K562 (cell line): Measurements from ENCODE around the gene GPATCH2. TPM values are rescaled to one million over a fixed set of nuclear protein-coding genes. Genes with fewer than 3 reads are reported as not detected.

ENCODE experiments used
- ATAC-seq: fragments of 200-7000 bp; cut with Tn5 transposase; 3 replicates; pipeline ENCODE4 v1.9.1; 2020; ENCODE audit warnings: moderate library complexity
- BruUV-seq: library from RNA; stranded (reverse); fragments of 400-500 nt; replicated peaks from 2 replicates; lab custom pipeline; 2021; lab: Mats Ljungman, UMichigan
- CTCF ChIA-PET: fragments of 300-600 bp; formaldehyde crosslinking; extraction: SDS; loops from one replicate; lab custom pipeline; 2021; ENCODE audit warnings: low intra/inter-chr PET ratio; lab: Yijun Ruan, JAX
- POLR2A ChIA-PET: fragments of 300-600, 350-650 bp; sonication (Branson Sonifier 250); formaldehyde crosslinking; extraction: SDS; loops from one replicate; lab custom pipeline; 2021; ENCODE audit warnings: antibody characterized with exemption, inconsistent platforms; lab: Yijun Ruan, JAX
- DNase-seq, 4 experiments: peaks; one replicate each; pipeline versions ENCODE4 v3.0.0 to v3.0.0-alpha.2; 2011 to 2018; ENCODE audit warnings: low spot score in 3 of 4, mixed read lengths in 3 of 4; ENCODE audit errors: extremely low read depth in 1 of 4
- FAIRE-seq: peaks from 2 replicates; lab custom pipeline; 2011; peaks lifted over from hg19 to GRCh38; lab: Jason Lieb, UNC
- H2AFZ ChIP-seq: 2 replicates; pipeline ENCODE4 v1.6.0; 2011; ENCODE audit warnings: low read depth, low read length, control low read depth, inconsistent platforms
- H3K27ac ChIP-seq: fragments of 200-600 bp; 3 replicates; pipeline ENCODE4 v1.8.0; 2011; ENCODE audit warnings: low read depth, mild to moderate bottlenecking, control low read depth, inconsistent platforms, low read length, moderate library complexity, mixed read lengths; ENCODE audit errors: extremely low read depth
- H3K27me3 ChIP-seq, 2 experiments: fragments of 300-600 bp in 1 of 2; 2 replicates in 1 of 2; 3 replicates in 1 of 2; pipeline versions ENCODE4 v1.6.0 to v1.8.0; 2011; ENCODE audit warnings: inconsistent platforms in 2 of 2, low read length in 2 of 2, mild to moderate bottlenecking in 1 of 2, mixed read lengths in 1 of 2, moderate library complexity in 1 of 2; ENCODE audit not compliant: control insufficient read depth in 2 of 2, insufficient read depth in 2 of 2
- H3K36me3 ChIP-seq: fragments of 300-600 bp; 3 replicates; pipeline ENCODE4 v1.8.0; 2011; ENCODE audit warnings: mild to moderate bottlenecking, low read length, inconsistent platforms; ENCODE audit not compliant: control insufficient read depth, insufficient read depth
- H3K4me1 ChIP-seq, 2 experiments: fragments of 200-600 bp in 1 of 2; replicated peaks in 1 of 2; 2 replicates in 1 of 2; 3 replicates in 1 of 2; pipeline versions ENCODE4 v1.5.1 to v1.8.0; 2011; ENCODE audit warnings: inconsistent platforms in 2 of 2, low read length in 2 of 2, mild to moderate bottlenecking in 1 of 2, mixed read lengths in 1 of 2, moderate library complexity in 1 of 2; ENCODE audit not compliant: control insufficient read depth in 2 of 2, insufficient read depth in 2 of 2
- H3K4me2 ChIP-seq: 2 replicates; pipeline ENCODE4 v1.6.1; 2011; ENCODE audit warnings: low read length, control low read depth, inconsistent platforms, mixed read lengths; ENCODE audit not compliant: insufficient read depth
- H3K4me3 ChIP-seq: fragments of 200-600 bp; sonication (generic), shearing (Covaris generic); 2 replicates; pipeline ENCODE4 v1.5.1; 2016; ENCODE audit warnings: control low read depth, inconsistent platforms
- H3K79me2 ChIP-seq: fragments of 200-600 bp; 3 replicates; pipeline ENCODE4 v1.8.0; 2011; ENCODE audit warnings: low read length, inconsistent platforms; ENCODE audit not compliant: control insufficient read depth, insufficient read depth
- H3K9ac ChIP-seq, 2 experiments: 2 replicates each; pipeline versions ENCODE4 v1.6.0 to v1.6.1; 2011; ENCODE audit warnings: low read depth in 2 of 2, low read length in 2 of 2, control low read depth in 1 of 2, inconsistent platforms in 1 of 2, mild to moderate bottlenecking in 1 of 2, mixed read lengths in 1 of 2; ENCODE audit not compliant: insufficient read depth in 1 of 2
- H3K9me1 ChIP-seq: one replicate; pipeline ENCODE4 v1.6.0; 2011; ENCODE audit warnings: inconsistent platforms, mild to moderate bottlenecking, low read length, moderate library complexity; ENCODE audit not compliant: control insufficient read depth, insufficient read depth
- H3K9me3 ChIP-seq: replicated peaks from 2 replicates; pipeline ENCODE4 v1.5.1; 2011; ENCODE audit warnings: low read depth, low read length, inconsistent platforms; ENCODE audit not compliant: control insufficient read depth, insufficient read depth
- H4K20me1 ChIP-seq: replicated peaks from 2 replicates; pipeline ENCODE4 v1.6.1; 2011; ENCODE audit warnings: low read length, inconsistent platforms, mixed read lengths; ENCODE audit not compliant: control insufficient read depth, insufficient read depth
- CHD2 ChIP-seq: IDR thresholded peaks from 2 replicates; pipeline ENCODE4 v1.6.1; 2011; ENCODE audit warnings: low read depth, low read length
- ELF1 ChIP-seq: fragments of 200-800 bp; sonication (Bioruptor generic); IDR thresholded peaks from 2 replicates; pipeline ENCODE4 v1.6.1; 2016; ENCODE audit warnings: missing genetic modification characterization, missing compliant biosample characterization
- FOXK2 ChIP-seq, 2 experiments: fragments of 450-650 bp; IDR thresholded peaks in 1 of 2; conservative IDR thresholded peaks in 1 of 2; 2 replicates each; pipeline ENCODE4 v1.6.1; 2016; ENCODE audit warnings: low read depth in 2 of 2, mild to moderate bottlenecking in 1 of 2
- LARP7 ChIP-seq: fragments of 450-650 bp; IDR thresholded peaks from 2 replicates; pipeline ENCODE4 v1.6.1; 2016
- LEF1 ChIP-seq: fragments of 450-650 bp; IDR thresholded peaks from 2 replicates; pipeline ENCODE4 v1.6.1; 2016; ENCODE audit warnings: mild to moderate bottlenecking
- MBD1 ChIP-seq: fragments of 250-450 bp; sonication (Bioruptor Pico); IDR thresholded peaks from 2 replicates; pipeline ENCODE4 v1.8.0; 2022; ENCODE audit warnings: inconsistent platforms
- MTA2 ChIP-seq: fragments of 450-650 bp; IDR thresholded peaks from 2 replicates; pipeline ENCODE4 v1.6.1; 2016; ENCODE audit warnings: low read depth
- MTF1 ChIP-seq: fragments of 250-450 bp; sonication (Bioruptor Pico); IDR thresholded peaks from 2 replicates; pipeline ENCODE4 v1.9.0; 2021; ENCODE audit warnings: moderate library complexity, mild to moderate bottlenecking, inconsistent platforms, borderline replicate concordance
- NCOR1 ChIP-seq: fragments of 450-650 bp; IDR thresholded peaks from 2 replicates; pipeline ENCODE4 v1.6.1; 2016; ENCODE audit warnings: mild to moderate bottlenecking, moderate library complexity
- NFE2 ChIP-seq: IDR thresholded peaks from 2 replicates; pipeline ENCODE4 v1.6.1; 2014; ENCODE audit warnings: antibody characterized with exemption, low read depth
- PATZ1 ChIP-seq: fragments of 250-450 bp; sonication (Bioruptor Pico); IDR thresholded peaks from 2 replicates; pipeline ENCODE4 v1.5.0; 2020; ENCODE audit warnings: mild to moderate bottlenecking, borderline replicate concordance
- PHF20 ChIP-seq: fragments of 450-650 bp; IDR thresholded peaks from 2 replicates; pipeline ENCODE4 v1.6.1; 2018; ENCODE audit not compliant: partially characterized antibody
- SNRNP70 ChIP-seq: fragments of 200-400 bp; formaldehyde crosslinking; optimal IDR thresholded peaks from 2 replicates; pipeline ENCODE3; 2017; ENCODE audit warnings: low read depth, low read length
- TFAM ChIP-seq: fragments of 250-450 bp; sonication (Bioruptor Pico); conservative IDR thresholded peaks from 2 replicates; pipeline ENCODE4 v1.5.0; 2021; ENCODE audit warnings: mild to moderate bottlenecking, moderate library complexity
- WHSC1 ChIP-seq: IDR thresholded peaks from one replicate; pipeline ENCODE4 v1.6.1; 2012; ENCODE audit warnings: low read length, control low read depth, inconsistent platforms
- ZBTB8A ChIP-seq: fragments of 450-650 bp; IDR thresholded peaks from 2 replicates; pipeline ENCODE4 v1.6.1; 2018; ENCODE audit warnings: mild to moderate bottlenecking, moderate library complexity; ENCODE audit not compliant: partially characterized antibody
- ZEB2 ChIP-seq: fragments of 450-650 bp; IDR thresholded peaks from 2 replicates; pipeline ENCODE4 v1.6.1; 2016
- ZFP30 ChIP-seq: fragments of 250-450 bp; sonication (Bioruptor Pico); IDR thresholded peaks from 2 replicates; pipeline ENCODE4 v1.8.0; 2022; ENCODE audit warnings: moderate library complexity, mild to moderate bottlenecking, inconsistent platforms, borderline replicate concordance
- ZNF586 ChIP-seq: fragments of 450-650 bp; formaldehyde crosslinking; conservative IDR thresholded peaks from 2 replicates; pipeline ENCODE4 v1.4.0; 2020; ENCODE audit warnings: mild to moderate bottlenecking, moderate library complexity
- WGBS: fragments of 100-300 bp; shearing (Covaris generic); methylation state at CpG from one replicate; pipeline ENCODE4 v1.1.6; 2016; ENCODE audit warnings: low coverage, mixed read lengths; ENCODE audit not compliant: insufficient coverage; ENCODE audit errors: missing lambda C conversion rate; 5-methylcytosine and 5-hydroxymethylcytosine counted together
- in situ Hi-C: fragments of 300-500 bp; cut with MboI; formaldehyde crosslinking; loops from 4 replicates; pipeline ENCODE4 v1.15.0; 2018; ENCODE audit warnings: inconsistent platforms, mixed read lengths
- intact Hi-C: fragments of 100-400 bp; cut with micrococcal nuclease; formaldehyde crosslinking; loops from 2 replicates; pipeline ENCODE4 v1.14.2; 2022
- polyA plus RNA-seq, 8 experiments: library from polyadenylated mRNA; depleted of rRNA in 4 of 8; stranded (reverse) in 5 of 8; unstranded in 3 of 8; fragments of >200 nt; fragmentation: Nextera tagmentation in 2 of 8; fragmentation: Illumina TruSeq in 1 of 8; extraction: Ambion mirVana in 2 of 8; extraction: Trizol in 1 of 8; gene quantifications; 2 replicates each; pipeline versions ENCODE4 v1.2.1 to v1.2.3, GENCODE V29; 2011 to 2014; ENCODE audit warnings: inconsistent platforms in 1 of 8, missing spikeins in 1 of 8
- total RNA-seq, 7 experiments: library from RNA; depleted of rRNA in 6 of 7; stranded (reverse); fragments of >200 nt in 6 of 7; fragmentation: Illumina TruSeq in 2 of 7; extraction: Trizol in 2 of 7; gene quantifications; 2 replicates each; pipeline versions ENCODE4 v1.2.1 to v1.2.3, GENCODE V29; 2011 to 2021; ENCODE audit warnings: low replicate concordance in 1 of 7

The GPATCH2 gene
- total and polyA plus RNA-seq, 9 of the 15 experiments (the other 6 are each of a cell fraction or from before 2014, with no cell fraction given) = 0.38 to 2.0 (median 0.55) TPM

DNA sequence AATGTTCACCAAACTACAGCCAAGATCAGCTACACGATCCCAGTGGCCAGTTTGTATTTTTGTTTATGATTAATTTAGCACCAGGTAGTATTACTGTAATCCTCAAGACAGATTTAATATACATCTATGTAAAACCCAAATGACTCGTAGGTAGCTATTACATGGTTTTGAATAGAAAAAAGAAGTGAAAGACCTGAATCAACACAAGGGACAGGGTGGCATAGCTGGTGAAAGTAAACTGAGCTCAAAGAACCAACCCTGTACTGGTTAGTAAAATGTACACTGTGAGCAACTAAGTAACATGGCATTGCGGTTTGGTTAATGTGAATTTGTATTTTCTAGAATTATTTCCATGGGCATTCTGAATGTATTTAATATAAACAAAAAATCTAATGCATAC lies 8.8 kb downstream of the GPATCH2 start:
- no peak for ATAC-seq
- Histone ChIP-seq H3K4me2 (no peak overlapping the region), H3K9ac (no peak overlapping the region), H3K27me3 (no peaks in the 10 kb centered on the region), H2AFZ (no peak overlapping the region), H3K4me1 (no peaks in the 10 kb centered on the region), H4K20me1 (no peaks in the 10 kb centered on the region), H3K9me1 (no peaks in the 10 kb centered on the region), H3K27ac (no peak overlapping the region), H3K79me2 (no peaks in the 10 kb centered on the region), H3K9me3 (no peaks in the 10 kb centered on the region), H3K36me3 (no peaks in the 10 kb centered on the region), H3K4me3 (no peak overlapping the region)
- no peak for FAIRE-seq
- no peak for DNase-seq
- in situ Hi-C loops (no loop called here), intact Hi-C loops (no loop called here)
- POLR2A ChIA-PET = no interaction called here
- WGBS = 8% methylated on average over 3 of the region's 3 CpGs
- CTCF ChIA-PET = no interaction called here
- BruUV-seq = no TSS peak
- TF ChIP-seq ZEB2 (no peak), PATZ1 (CRISPR knock-in tag) (no peak), ZNF586 (no peak), NCOR1 (no peak), ZFP30 (CRISPR knock-in tag) (no peak), SNRNP70 (no peak), WHSC1 (no peak), FOXK2 (conservative IDR thresholded peaks at IDR 0.05 in 1 of 2, IDR thresholded peaks at IDR 0.05 in 1 of 2; ENCODE audit: low read depth in 2 of 2) (no peak), ELF1 (no peak), LARP7 (no peak), ZBTB8A (no peak), MTF1 (CRISPR knock-in tag) (no peak), LEF1 (no peak), PHF20 (no peak), MBD1 (no peak), CHD2 (no peak), MTA2 (no peak), TFAM (CRISPR knock-in tag) (no peak), NFE2 (no peak)
- TF ChIP-seq, all 486 proteins: peak for 0
